Astrocyte of the cerebellum (primary cell): Measurements from ENCODE around the gene IL11.

Experiments
- DNase-seq: peaks from one replicate; pipeline ENCODE4 v3.0.0-alpha.2; 2011; ENCODE audit warnings: low read depth
- H3K4me3 ChIP-seq: 2 replicates; pipeline ENCODE4 v1.5.1; 2011; ENCODE audit warnings: mild to moderate bottlenecking, low read depth, low read length, moderate library complexity
- CTCF ChIP-seq: IDR thresholded peaks from 2 replicates; pipeline ENCODE4 v1.5.1; 2012; ENCODE audit warnings: low read length, low read depth, moderate library complexity, mild to moderate bottlenecking; ENCODE audit errors: missing control alignments
- in situ Hi-C: cut with HindIII; loops from 2 replicates; pipeline ENCODE4 v1.10.0; 2017; ENCODE audit warnings: low sequenced_read_pairs

Gene IL11

GRCh38 chr19:55379174-55379573, 8.9 kb upstream of the IL11 start:
- in situ Hi-C loops: no loop called here
- no peak overlapping the region for H3K4me3 ChIP-seq
- TF ChIP-seq CTCF: no peak
- no peak for DNase-seq

GRCh38 chr19:55377356-55378131, 7.3 kb upstream of the IL11 start:
- in situ Hi-C loops: no loop called here
- no peak for DNase-seq
- TF ChIP-seq CTCF: no peak
- no peak overlapping the region for H3K4me3 ChIP-seq

GRCh38 chr19:55376241-55376933, 6.1 kb upstream of the IL11 start, which contains the start of gene TMEM190:
Gene TMEM190 (plus strand): TSS chr19:55376826. CDS start chr19:55376854, 28 bp downstream.
- TF ChIP-seq CTCF: no peak
- H3K4me3 ChIP-seq: no peak within 1 kb of the TSS
- in situ Hi-C loops: no loop called here
- no peak for DNase-seq

- H3K4me3 ChIP-seq: no peak overlapping the region
- in situ Hi-C loops: no loop called here
- TF ChIP-seq CTCF: no peak
- DNase-seq: no peak
Observed at GRCh38 chr19:55373993-55374757, 3.9 kb upstream of the IL11 start.

- in situ Hi-C loops: no loop called here
- TF ChIP-seq CTCF: no peak
- DNase-seq: no peak
- H3K4me3 ChIP-seq: no peak overlapping the region
Observed at GRCh38 chr19:55373306-55373992, 3.2 kb upstream of the IL11 start.

- in situ Hi-C loops: no loop called here
Observed at GRCh38 chr19:55372316-55373081, 2.2 kb upstream of the IL11 start.

More at GRCh38 chr19:55372316-55373081, 2.2 kb upstream of the IL11 start:
- no peak for DNase-seq
- TF ChIP-seq CTCF: no peak
- H3K4me3 ChIP-seq: no peak overlapping the region
